Activated CD8-positive, alpha-beta T cell treated with anti-CD3 and anti-CD28 coated beads, Interleukin-2, amount 10 ng/mL, durations not matched to agents 7 days and 5 days (primary cell): ENCODE measurements around the gene CTNNA3. TPM values are rescaled to one million over a fixed set of nuclear protein-coding genes. Genes with fewer than 3 reads are reported as not detected.

Source experiments
- ATAC-seq: fragments of 150-1000 bp; cut with Tn5 transposase; one replicate; pipeline ENCODE4 v1.10.0; 2021; ENCODE audit warnings: moderate library complexity
- CTCF ChIA-PET: fragments of 350-600 bp; sonication (Branson Sonifier 250); formaldehyde crosslinking; loops from one replicate; lab custom pipeline; 2021; ENCODE audit warnings: antibody characterized with exemption; lab: Charles Lee
- POLR2A ChIA-PET: fragments of 350-600 bp; sonication (Branson Sonifier 250); formaldehyde crosslinking; loops from one replicate; lab custom pipeline; 2021; ENCODE audit warnings: antibody characterized with exemption; lab: Charles Lee
- DNase-seq: peaks from one replicate; pipeline ENCODE4 v3.0.0-alpha.2; 2020
- H3K27ac Mint-ChIP-seq: one replicate; pipeline ENCODE4 v1.8.0; 2021; ENCODE audit warnings: mild to moderate bottlenecking, mixed read lengths
- H3K27me3 Mint-ChIP-seq: one replicate; pipeline ENCODE4 v1.8.0; 2021; ENCODE audit warnings: low read depth, mixed read lengths
- H3K36me3 Mint-ChIP-seq: one replicate; pipeline ENCODE4 v1.8.0; 2021; ENCODE audit warnings: low read depth, mixed read lengths
- H3K4me1 Mint-ChIP-seq: one replicate; pipeline ENCODE4 v1.8.0; 2021; ENCODE audit warnings: low read depth, mixed read lengths
- H3K4me3 Mint-ChIP-seq: one replicate; pipeline ENCODE4 v1.8.0; 2021; ENCODE audit warnings: mild to moderate bottlenecking, mixed read lengths
- H3K9me3 Mint-ChIP-seq: one replicate; pipeline ENCODE4 v1.8.0; 2022; ENCODE audit warnings: mixed read lengths; ENCODE audit not compliant: insufficient read depth
- total RNA-seq, 2 experiments: library from RNA; stranded (reverse); gene quantifications; one replicate each; pipeline ENCODE4 v1.2.3, GENCODE V29; 2021

The CTNNA3 gene
- total RNA-seq, 2 experiments from 2014 or later: 1.3 to 2.6 TPM

- ATAC-seq (no peak), DNase-seq (no peak)
- H3K4me3 Mint-ChIP-seq: no peak overlapping the region
- H3K9me3 Mint-ChIP-seq: peaks cover 11% of the 10 kb centered on the region
- H3K4me1 Mint-ChIP-seq: no peaks in the 10 kb centered on the region
- no peaks in the 10 kb centered on the region for H3K27me3 Mint-ChIP-seq
- H3K36me3 Mint-ChIP-seq: no peaks in the 10 kb centered on the region
- ChIA-PET CTCF (no interaction called here), POLR2A (no interaction called here)
- H3K27ac Mint-ChIP-seq: no peak overlapping the region
Observed at GRCh38 chr10:66671064-66671463, 1024.9 kb downstream of the CTNNA3 start.

- H3K27ac Mint-ChIP-seq: no peak overlapping the region
- H3K27me3 Mint-ChIP-seq: no peaks in the 10 kb centered on the region
- ATAC-seq (no peak), DNase-seq (no peak)
- H3K4me3 Mint-ChIP-seq: no peak overlapping the region
- CTCF ChIA-PET: no interaction called here
- POLR2A ChIA-PET: no interaction called here
- H3K4me1 Mint-ChIP-seq: no peaks in the 10 kb centered on the region
- no peaks in the 10 kb centered on the region for H3K36me3 Mint-ChIP-seq
- peaks cover 3% of the 10 kb centered on the region for H3K9me3 Mint-ChIP-seq
Observed at GRCh38 chr10:66656499-66656898, 1039.5 kb downstream of the CTNNA3 start.

GRCh38 chr10:66654861-66655260, 1041.1 kb downstream of the CTNNA3 start:
- no peak for DNase-seq
- H3K9me3 Mint-ChIP-seq: peaks cover 6% of the 10 kb centered on the region
- ATAC-seq: no peak
- H3K27ac Mint-ChIP-seq: no peak overlapping the region
- no peaks in the 10 kb centered on the region for H3K27me3 Mint-ChIP-seq
- H3K36me3 Mint-ChIP-seq: no peaks in the 10 kb centered on the region
- CTCF ChIA-PET: no interaction called here
- H3K4me3 Mint-ChIP-seq: no peak overlapping the region
- H3K4me1 Mint-ChIP-seq: no peaks in the 10 kb centered on the region
- POLR2A ChIA-PET: no interaction called here

GRCh38 chr10:66651308-66652082, 1044.5 kb downstream of the CTNNA3 start:
- Mint-ChIP-seq H3K4me1 (no peaks in the 10 kb centered on the region), H3K27me3 (no peaks in the 10 kb centered on the region), H3K4me3 (no peak overlapping the region), H3K9me3 (peaks cover 6% of the 10 kb centered on the region), H3K27ac (no peak overlapping the region), H3K36me3 (no peaks in the 10 kb centered on the region)
- ATAC-seq: no peak
- DNase-seq: no peak
- ChIA-PET POLR2A (no interaction called here), CTCF (no interaction called here)

- Mint-ChIP-seq H3K27ac (no peak overlapping the region), H3K27me3 (no peaks in the 10 kb centered on the region), H3K4me1 (no peaks in the 10 kb centered on the region), H3K36me3 (no peaks in the 10 kb centered on the region), H3K9me3 (peaks cover 6% of the 10 kb centered on the region), H3K4me3 (no peak overlapping the region)
- ChIA-PET CTCF (no interaction called here), POLR2A (no interaction called here)
- ATAC-seq: no peak
- no peak for DNase-seq
Observed at GRCh38 chr10:66649626-66650025, 1046.4 kb downstream of the CTNNA3 start.

- CTCF ChIA-PET: no interaction called here
- ATAC-seq (no peak), DNase-seq (no peak)
- POLR2A ChIA-PET: no interaction called here
- H3K4me1 Mint-ChIP-seq: no peaks in the 10 kb centered on the region
- H3K27me3 Mint-ChIP-seq: no peaks in the 10 kb centered on the region
- no peak overlapping the region for H3K4me3 Mint-ChIP-seq
- no peaks in the 10 kb centered on the region for H3K9me3 Mint-ChIP-seq
- no peak overlapping the region for H3K27ac Mint-ChIP-seq
- H3K36me3 Mint-ChIP-seq: no peaks in the 10 kb centered on the region
Observed at GRCh38 chr10:66642217-66642616, 1053.8 kb downstream of the CTNNA3 start.

GRCh38 chr10:66639371-66639770, 1056.6 kb downstream of the CTNNA3 start:
- CTCF ChIA-PET: no interaction called here
- Mint-ChIP-seq H3K4me1 (no peaks in the 10 kb centered on the region), H3K4me3 (no peak overlapping the region), H3K9me3 (no peaks in the 10 kb centered on the region), H3K27me3 (no peaks in the 10 kb centered on the region), H3K36me3 (no peaks in the 10 kb centered on the region), H3K27ac (no peak overlapping the region)
- DNase-seq: no peak
- ATAC-seq: no peak
- POLR2A ChIA-PET: no interaction called here

- no peak for ATAC-seq
- no peaks in the 10 kb centered on the region for H3K36me3 Mint-ChIP-seq
- POLR2A ChIA-PET: no interaction called here
- CTCF ChIA-PET: no interaction called here
- no peaks in the 10 kb centered on the region for H3K27me3 Mint-ChIP-seq
- H3K9me3 Mint-ChIP-seq: no peaks in the 10 kb centered on the region
- no peak for DNase-seq
- no peaks in the 10 kb centered on the region for H3K4me1 Mint-ChIP-seq
- H3K27ac Mint-ChIP-seq: no peak overlapping the region
- H3K4me3 Mint-ChIP-seq: no peak overlapping the region
Observed at GRCh38 chr10:66637273-66638036, 1058.5 kb downstream of the CTNNA3 start.

- no peaks in the 10 kb centered on the region for H3K4me1 Mint-ChIP-seq
- ATAC-seq (no peak), DNase-seq (no peak)
- ChIA-PET CTCF (no interaction called here), POLR2A (no interaction called here)
- H3K4me3 Mint-ChIP-seq: no peak overlapping the region
- H3K36me3 Mint-ChIP-seq: no peaks in the 10 kb centered on the region
- H3K9me3 Mint-ChIP-seq: no peaks in the 10 kb centered on the region
- no peak overlapping the region for H3K27ac Mint-ChIP-seq
- no peaks in the 10 kb centered on the region for H3K27me3 Mint-ChIP-seq
Observed at GRCh38 chr10:66629996-66630395, 1066.0 kb downstream of the CTNNA3 start.

- Mint-ChIP-seq H3K4me1 (no peaks in the 10 kb centered on the region), H3K27ac (no peak overlapping the region), H3K36me3 (no peaks in the 10 kb centered on the region), H3K9me3 (no peaks in the 10 kb centered on the region), H3K27me3 (no peaks in the 10 kb centered on the region), H3K4me3 (no peak overlapping the region)
- ChIA-PET CTCF (no interaction called here), POLR2A (no interaction called here)
- ATAC-seq: no peak
- no peak for DNase-seq
Observed at GRCh38 chr10:66627156-66627555, 1068.8 kb downstream of the CTNNA3 start.

- ChIA-PET CTCF (no interaction called here), POLR2A (no interaction called here)
- DNase-seq: no peak
- no peak for ATAC-seq
- Mint-ChIP-seq H3K4me1 (no peaks in the 10 kb centered on the region), H3K4me3 (no peak overlapping the region), H3K36me3 (no peaks in the 10 kb centered on the region), H3K27me3 (no peaks in the 10 kb centered on the region), H3K9me3 (no peaks in the 10 kb centered on the region), H3K27ac (no peak overlapping the region)
Observed at GRCh38 chr10:66625709-66626590, 1070.0 kb downstream of the CTNNA3 start.

- Mint-ChIP-seq H3K4me3 (no peak overlapping the region), H3K9me3 (no peaks in the 10 kb centered on the region), H3K27ac (no peak overlapping the region), H3K36me3 (no peaks in the 10 kb centered on the region), H3K27me3 (no peaks in the 10 kb centered on the region), H3K4me1 (no peaks in the 10 kb centered on the region)
- ATAC-seq (no peak), DNase-seq (no peak)
- ChIA-PET POLR2A (no interaction called here), CTCF (no interaction called here)
Observed at GRCh38 chr10:66622050-66622449, 1073.9 kb downstream of the CTNNA3 start.
